ENCODE data around the gene CDH11.
A peak's percentile ranks its signal among the peaks of the same experiment; 100 is the strongest.

DNA sequence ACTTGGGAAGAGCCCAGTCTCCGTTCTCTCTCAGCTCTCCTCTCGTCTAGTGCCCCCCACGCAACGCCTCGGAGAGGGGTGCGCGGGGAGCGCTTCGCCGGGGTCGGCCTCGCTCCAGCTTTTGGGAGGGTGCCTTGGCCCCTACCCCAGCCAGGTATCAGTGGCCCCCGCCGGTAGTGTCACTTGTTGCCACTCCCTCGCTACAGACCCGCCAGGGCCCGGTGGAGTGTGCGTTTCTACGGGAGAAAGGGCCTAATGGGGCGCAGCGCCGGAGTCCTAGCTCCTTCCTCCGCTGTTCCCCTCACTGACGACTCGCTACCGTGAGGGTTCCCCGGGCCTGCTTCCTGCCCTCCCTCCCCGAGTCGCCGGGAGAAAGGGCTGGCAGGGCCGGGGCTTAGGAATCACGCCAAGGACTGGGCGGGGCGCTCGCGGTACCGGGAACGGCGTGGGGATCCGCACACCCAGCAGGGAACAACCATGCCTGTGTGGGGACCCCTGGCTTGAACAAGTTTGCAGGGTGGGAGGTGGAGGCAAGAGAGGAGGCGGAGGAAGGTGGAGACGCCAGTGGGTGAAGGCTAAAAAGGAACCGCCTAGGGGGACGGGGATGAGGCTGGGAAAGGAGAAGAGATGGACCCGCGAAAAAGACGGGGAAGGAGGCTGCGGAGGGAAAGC is 997 bp upstream of the CDH11 start:
- TF ChIP-seq, protein P1, sequence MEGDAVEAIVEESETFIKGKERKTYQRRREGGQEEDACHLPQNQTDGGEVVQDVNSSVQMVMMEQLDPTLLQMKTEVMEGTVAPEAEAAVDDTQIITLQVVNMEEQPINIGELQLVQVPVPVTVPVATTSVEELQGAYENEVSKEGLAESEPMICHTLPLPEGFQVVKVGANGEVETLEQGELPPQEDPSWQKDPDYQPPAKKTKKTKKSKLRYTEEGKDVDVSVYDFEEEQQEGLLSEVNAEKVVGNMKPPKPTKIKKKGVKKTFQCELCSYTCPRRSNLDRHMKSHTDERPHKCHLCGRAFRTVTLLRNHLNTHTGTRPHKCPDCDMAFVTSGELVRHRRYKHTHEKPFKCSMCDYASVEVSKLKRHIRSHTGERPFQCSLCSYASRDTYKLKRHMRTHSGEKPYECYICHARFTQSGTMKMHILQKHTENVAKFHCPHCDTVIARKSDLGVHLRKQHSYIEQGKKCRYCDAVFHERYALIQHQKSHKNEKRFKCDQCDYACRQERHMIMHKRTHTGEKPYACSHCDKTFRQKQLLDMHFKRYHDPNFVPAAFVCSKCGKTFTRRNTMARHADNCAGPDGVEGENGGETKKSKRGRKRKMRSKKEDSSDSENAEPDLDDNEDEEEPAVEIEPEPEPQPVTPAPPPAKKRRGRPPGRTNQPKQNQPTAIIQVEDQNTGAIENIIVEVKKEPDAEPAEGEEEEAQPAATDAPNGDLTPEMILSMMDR (IDR thresholded peaks at IDR 0.05), result no peak
- TF ChIP-seq POLR2A (IDR thresholded peaks at IDR 0.05), result no peak
- TF ChIP-seq POLR2AphosphoS5 (IDR thresholded peaks at IDR 0.05; ENCODE audit: insufficient read depth in 1 of 2, low read depth in 1 of 2), result peak in 1 of 2 donors; percentile 86

Data from vagina (tissue), 2 donors.